ENCODE data around the gene AP3S2. TPM values are rescaled to one million over a fixed set of nuclear protein-coding genes. Genes with fewer than 3 reads are reported as not detected.

The AP3S2 gene
- total RNA-seq, 4 donors from 2014 or later = 37.3 to 73.8 (median 56.2) TPM

DNA sequence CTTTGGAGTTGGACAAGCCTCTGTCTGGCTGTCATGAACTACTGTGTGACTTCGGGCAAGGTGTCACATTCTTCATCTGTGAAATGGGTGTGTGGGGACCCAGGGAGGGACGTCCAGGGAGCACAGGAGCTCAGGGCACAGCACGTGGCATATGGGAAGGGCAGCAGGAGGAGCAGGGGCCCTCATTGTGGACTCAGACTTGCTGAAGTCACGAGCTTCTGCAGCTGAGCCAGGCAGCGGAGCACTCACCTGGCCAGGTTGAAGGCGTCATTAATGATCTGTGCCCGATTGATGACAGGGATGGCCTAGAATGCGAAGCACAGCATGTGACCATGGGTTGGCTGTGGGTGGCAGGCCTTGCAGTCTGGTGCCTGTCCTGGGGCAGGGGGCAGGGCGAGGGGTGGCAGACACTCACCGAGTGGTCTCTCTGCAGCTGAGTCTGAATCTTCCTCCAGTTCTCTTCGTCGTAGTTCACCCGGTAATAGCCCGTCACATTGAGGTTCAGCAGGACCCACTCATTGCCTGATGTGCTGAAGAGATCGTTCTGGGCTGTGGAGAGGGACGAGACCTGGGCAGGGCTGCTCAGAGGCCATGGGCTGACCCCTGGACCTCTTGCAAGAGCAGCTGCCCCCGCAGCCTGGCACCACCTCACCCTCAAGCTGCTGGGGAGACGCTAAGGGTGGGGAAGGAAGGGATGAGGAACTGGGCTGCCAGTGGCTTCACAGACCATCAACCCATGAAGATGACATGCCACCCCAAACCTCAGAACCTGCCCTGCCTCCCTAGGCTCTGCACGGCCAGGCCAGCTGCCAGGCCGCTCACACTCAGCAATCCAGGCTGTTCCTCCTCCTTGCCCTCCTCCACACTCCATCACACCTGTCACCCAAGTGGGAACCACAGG is 94.5 kb downstream of the AP3S2 start:
- no peak for ATAC-seq (ENCODE audit: low FRiP score)

DNA sequence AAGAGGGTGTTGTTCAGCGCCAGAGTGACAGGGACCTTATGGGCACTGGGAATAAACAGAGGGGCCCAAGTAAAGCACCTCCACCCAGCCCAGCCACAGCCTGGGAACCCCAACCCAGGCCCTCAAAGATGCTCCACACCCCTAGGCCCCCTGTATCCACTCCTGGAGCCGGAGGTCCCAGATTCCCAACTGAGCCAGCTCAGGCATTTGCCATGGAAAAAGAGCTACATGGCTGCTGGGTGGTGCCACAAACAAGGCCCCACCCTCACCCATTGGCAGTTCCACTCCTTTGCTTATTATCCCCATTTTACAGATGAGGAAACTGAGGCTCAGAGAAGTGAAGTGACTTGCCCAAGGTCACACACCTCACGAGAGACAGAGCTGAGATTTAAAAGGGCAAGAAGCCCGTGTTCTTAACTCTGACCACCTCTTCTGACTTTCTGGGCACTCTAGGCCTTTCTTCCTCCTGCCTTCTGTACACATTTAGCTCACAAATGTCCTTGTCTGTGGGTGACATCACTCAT is 96.1 kb downstream of the AP3S2 start:
- no peak for TF ChIP-seq CTCF (IDR thresholded peaks at IDR 0.05)
- no peak for ATAC-seq (ENCODE audit: low FRiP score)
- DNase-seq (ENCODE audit: low spot score) = no peak

More for the DNA sequence above, 94.5 kb downstream of the AP3S2 start:
- DNase-seq (ENCODE audit: low spot score) = no peak
- no peak for TF ChIP-seq CTCF (IDR thresholded peaks at IDR 0.05)

DNA sequence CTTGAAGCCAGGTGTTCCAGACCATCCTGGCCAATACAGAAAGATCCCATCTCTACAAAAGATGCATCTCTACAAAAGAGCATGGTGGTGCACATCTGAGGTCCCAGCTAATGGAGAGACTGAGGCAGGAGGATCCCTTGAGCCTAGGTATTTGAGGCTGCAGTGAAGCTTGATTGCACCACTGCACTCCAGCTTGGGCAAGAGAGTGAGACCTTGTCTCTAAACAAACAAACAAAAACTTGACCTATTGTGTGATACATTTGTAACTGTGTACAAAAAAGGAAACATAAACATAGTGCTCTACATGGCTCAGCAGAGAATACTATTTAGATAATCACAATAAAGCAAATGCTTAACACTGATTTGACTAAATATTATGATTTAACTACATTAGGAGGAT is 97.8 kb downstream of the AP3S2 start:
- ATAC-seq (ENCODE audit: low FRiP score) = no peak
- DNase-seq (ENCODE audit: low spot score) = no peak
- TF ChIP-seq CTCF (IDR thresholded peaks at IDR 0.05) = no peak

GRCh38 chr15:89794627-89795241 is 99.1 kb downstream of the AP3S2 start:
- ATAC-seq (ENCODE audit: low FRiP score) = no peak
- TF ChIP-seq CTCF (IDR thresholded peaks at IDR 0.05) = no peak
- no peak for DNase-seq (ENCODE audit: low spot score)

- no peak for TF ChIP-seq CTCF (IDR thresholded peaks at IDR 0.05)
- DNase-seq (ENCODE audit: low spot score) = no peak
- no peak for ATAC-seq (ENCODE audit: low FRiP score)
These were observed 101.5 kb downstream of the AP3S2 start for GRCh38 chr15:89792106-89792805.

GRCh38 chr15:89790661-89791060 is 103.1 kb downstream of the AP3S2 start:
- ATAC-seq (ENCODE audit: low FRiP score) = no peak
- no peak for TF ChIP-seq CTCF (IDR thresholded peaks at IDR 0.05)
- DNase-seq (ENCODE audit: low spot score) = no peak

Data from omental fat pad (tissue), 4 donors.